ENCODE measurements around the gene KLHL5.

KLHL5 gene

DNA sequence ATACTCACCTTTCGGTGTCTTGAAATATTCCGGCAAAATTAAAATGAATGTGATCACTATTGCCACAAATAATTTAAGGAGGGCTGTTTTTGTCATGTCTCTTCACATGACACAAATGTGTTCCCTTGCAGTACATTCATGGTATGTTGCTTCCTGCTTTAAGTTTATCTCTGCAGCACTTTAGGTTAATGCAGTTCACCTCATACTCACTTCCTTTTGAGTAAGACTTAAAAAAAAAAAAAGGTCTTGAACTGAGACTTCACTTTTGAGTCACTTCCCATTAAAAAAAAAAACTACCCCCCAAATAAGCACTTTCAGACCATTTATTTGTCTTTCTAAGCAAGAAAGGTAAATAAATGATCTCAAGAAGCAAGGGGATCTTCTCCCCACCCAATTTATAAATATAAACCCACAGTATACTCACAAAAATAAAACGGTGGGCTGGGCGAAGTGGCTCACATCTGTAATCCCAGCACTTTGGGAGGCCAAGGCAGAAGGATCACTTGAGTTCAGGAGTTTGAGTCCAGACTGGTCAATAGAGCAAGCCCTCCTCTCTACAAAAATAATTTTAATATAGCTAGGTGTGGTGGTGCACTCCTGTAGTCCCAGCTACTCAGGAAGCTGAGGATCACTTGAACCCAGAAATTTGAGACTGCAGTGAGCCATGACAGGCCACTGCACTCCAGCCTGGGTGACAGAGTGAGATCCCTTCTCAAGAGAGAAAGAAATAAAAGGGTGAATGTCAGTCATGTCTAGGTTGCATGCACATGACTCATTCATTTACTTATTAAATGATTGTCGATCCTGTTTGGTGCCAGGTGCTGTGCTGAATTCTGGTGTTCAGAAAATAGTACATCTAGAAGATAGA, 29.6 kb upstream of the KLHL5 start, which contains the start of gene TMEM156:
TSS of gene TMEM156 (minus strand) at position 192 of the 868 bp plus-strand sequence. CDS start at position 96, 96 bp downstream.
- peaks cover 7% of the 10 kb centered on the region for H3K4me1 ChIP-seq
- TF ChIP-seq CTCF (IDR thresholded peaks at IDR 0.05; ENCODE audit: low read depth, low read length), result no peak
- DNase-seq, result no peak

GRCh38 chr4:39036172-39036571, 25.9 kb upstream of the KLHL5 start:
- no peak for TF ChIP-seq CTCF (IDR thresholded peaks at IDR 0.05; ENCODE audit: low read depth, low read length)
- peaks cover 7% of the 10 kb centered on the region for H3K4me1 ChIP-seq
- no peaks in the 10 kb centered on the region for H3K27me3 ChIP-seq
- no peak for DNase-seq
- no peaks in the 10 kb centered on the region for H3K9me3 ChIP-seq
- no peaks in the 10 kb centered on the region for H3K36me3 ChIP-seq
- no peak overlapping the region for H3K4me3 ChIP-seq (ENCODE audit: low read depth, low read length)

More for the DNA sequence above, 29.6 kb upstream of the KLHL5 start, which contains the start of gene TMEM156:
- Histone ChIP-seq H3K9me3 (no peaks in the 10 kb centered on the region), H3K27me3 (no peaks in the 10 kb centered on the region), H3K36me3 (no peaks in the 10 kb centered on the region), H3K4me3 (ENCODE audit: low read depth, low read length) (no peak within 1 kb of the TSS)

DNA sequence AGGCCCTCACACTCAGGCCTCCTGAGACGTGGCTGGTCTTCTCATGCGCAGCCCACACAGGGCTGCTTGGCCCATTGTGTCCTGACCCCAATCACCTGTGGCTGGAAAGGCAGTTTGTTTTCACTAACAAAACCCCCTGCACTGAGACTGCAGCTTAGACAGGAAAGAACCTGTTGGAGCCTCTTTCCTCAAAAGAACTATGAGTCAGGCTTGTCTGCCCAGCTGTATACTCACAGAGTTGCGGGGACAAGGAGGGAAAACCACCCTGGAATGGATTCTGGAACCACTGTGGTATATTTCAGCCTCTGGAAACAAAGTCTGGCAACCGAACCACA, 24.6 kb upstream of the KLHL5 start:
- Histone ChIP-seq H3K27me3 (no peaks in the 10 kb centered on the region), H3K9me3 (no peaks in the 10 kb centered on the region), H3K4me1 (peaks cover 7% of the 10 kb centered on the region), H3K36me3 (no peaks in the 10 kb centered on the region), H3K4me3 (ENCODE audit: low read depth, low read length) (no peak overlapping the region)
- no peak for TF ChIP-seq CTCF (IDR thresholded peaks at IDR 0.05; ENCODE audit: low read depth, low read length)
- no peak for DNase-seq

GRCh38 chr4:39037941-39038340, 24.1 kb upstream of the KLHL5 start:
- no peaks in the 10 kb centered on the region for H3K9me3 ChIP-seq
- peaks cover 3% of the 10 kb centered on the region for H3K4me1 ChIP-seq
- H3K36me3 ChIP-seq, result no peaks in the 10 kb centered on the region
- no peak for TF ChIP-seq CTCF (IDR thresholded peaks at IDR 0.05; ENCODE audit: low read depth, low read length)
- H3K4me3 ChIP-seq (ENCODE audit: low read depth, low read length), result no peak overlapping the region
- H3K27me3 ChIP-seq, result no peaks in the 10 kb centered on the region
- DNase-seq, result no peak

DNA sequence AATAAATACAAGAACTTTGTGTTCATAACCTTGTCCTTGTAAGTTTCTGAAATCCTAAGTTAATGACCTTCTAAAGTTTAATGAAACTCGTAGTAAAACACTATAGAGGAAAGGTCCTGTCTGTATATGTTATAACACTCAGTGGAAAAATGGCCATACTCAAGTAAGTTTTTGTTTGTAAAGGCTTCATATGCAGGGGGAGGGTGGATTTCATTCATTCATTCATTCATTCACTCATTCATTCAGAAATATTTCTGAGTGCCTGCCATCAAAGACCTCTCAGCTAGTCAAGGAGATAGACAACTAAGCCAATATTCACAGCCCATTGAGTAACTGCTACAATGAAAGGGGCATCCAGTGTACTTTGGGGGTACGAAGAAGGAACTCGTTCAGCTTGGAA, 22.9 kb upstream of the KLHL5 start:
- Histone ChIP-seq H3K4me3 (ENCODE audit: low read depth, low read length) (no peak overlapping the region), H3K4me1 (peaks cover 6% of the 10 kb centered on the region), H3K27me3 (no peaks in the 10 kb centered on the region), H3K36me3 (no peaks in the 10 kb centered on the region), H3K9me3 (no peaks in the 10 kb centered on the region)
- no peak for TF ChIP-seq CTCF (IDR thresholded peaks at IDR 0.05; ENCODE audit: low read depth, low read length)
- DNase-seq, result no peak

DNA sequence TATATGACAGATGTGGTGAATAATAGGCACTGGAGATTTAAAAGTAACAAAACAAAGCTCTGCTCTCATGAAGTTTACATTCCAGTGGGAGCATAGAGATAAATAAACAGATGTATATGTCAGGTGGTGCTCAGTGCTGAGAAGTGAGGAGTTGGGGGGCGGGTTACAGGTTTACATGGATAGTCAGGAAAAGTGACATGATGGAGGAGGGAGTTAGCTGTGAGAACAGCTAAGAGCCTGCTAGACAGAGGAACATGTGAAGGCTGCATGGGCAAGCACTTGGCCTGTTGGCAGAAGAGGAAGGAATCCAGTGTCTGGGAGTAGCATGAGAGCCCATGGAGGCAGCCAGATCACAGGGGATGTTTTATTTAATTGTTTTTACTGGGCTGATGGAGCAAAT, 19.7 kb upstream of the KLHL5 start:
- peaks cover 6% of the 10 kb centered on the region for H3K4me1 ChIP-seq
- no peaks in the 10 kb centered on the region for H3K36me3 ChIP-seq
- no peak overlapping the region for H3K4me3 ChIP-seq (ENCODE audit: low read depth, low read length)
- DNase-seq, result no peak
- no peaks in the 10 kb centered on the region for H3K9me3 ChIP-seq
- TF ChIP-seq CTCF (IDR thresholded peaks at IDR 0.05; ENCODE audit: low read depth, low read length), result no peak
- H3K27me3 ChIP-seq, result no peaks in the 10 kb centered on the region
